Stimulated activated CD4-positive, alpha-beta T cell treated with anti-CD3 and anti-CD28 coated beads, Interleukin-15, amount 100 ng/mL, for 48 hours (primary cell): ENCODE results near the gene BCORL1.

ENCODE experiments used
- DNase-seq, 2 donors: peaks; one replicate each; pipeline ENCODE4 v3.0.0-alpha.2; 2020; ENCODE audit warnings: low read depth in 2 of 2

Gene BCORL1

DNA sequence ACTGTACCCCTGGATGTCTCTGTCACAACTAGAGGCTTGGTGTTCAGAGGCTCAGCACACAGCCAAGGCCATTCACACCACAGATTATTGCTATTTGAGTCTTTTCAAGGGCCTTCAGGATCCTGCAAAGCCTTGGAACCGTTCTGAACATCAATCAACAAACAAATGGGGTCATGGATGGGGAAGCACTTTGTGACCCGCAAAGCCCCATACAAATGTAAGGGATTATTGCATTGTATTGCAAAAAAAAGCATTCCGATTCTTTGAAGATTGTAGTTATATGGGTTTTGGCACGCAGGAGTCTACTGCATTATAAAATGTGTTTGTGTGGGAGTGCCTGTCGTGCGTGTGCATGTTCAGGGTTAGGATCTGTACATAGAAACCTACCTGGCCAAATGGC, 17.3 kb upstream of the BCORL1 start:
- no peak for DNase-seq

DNA sequence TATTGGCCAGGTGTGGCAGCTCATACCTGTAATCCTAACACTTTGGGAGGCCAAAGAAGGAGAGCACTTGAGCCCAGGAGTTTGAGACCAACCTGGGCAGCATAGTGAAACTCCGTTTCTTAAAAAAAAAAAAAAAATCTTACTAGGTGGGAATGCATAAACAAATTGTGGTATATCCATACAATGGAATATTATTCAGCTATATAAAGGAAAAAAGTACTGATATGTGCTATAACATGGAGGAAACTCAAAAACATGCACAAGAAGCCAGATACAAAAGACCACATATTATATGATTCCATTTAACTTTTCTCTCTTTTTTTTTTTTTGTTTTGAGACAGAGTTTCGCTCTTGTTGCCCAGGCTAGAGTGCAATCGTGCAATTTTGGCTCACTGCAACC, 13.5 kb upstream of the BCORL1 start:
- no peak for DNase-seq

DNA sequence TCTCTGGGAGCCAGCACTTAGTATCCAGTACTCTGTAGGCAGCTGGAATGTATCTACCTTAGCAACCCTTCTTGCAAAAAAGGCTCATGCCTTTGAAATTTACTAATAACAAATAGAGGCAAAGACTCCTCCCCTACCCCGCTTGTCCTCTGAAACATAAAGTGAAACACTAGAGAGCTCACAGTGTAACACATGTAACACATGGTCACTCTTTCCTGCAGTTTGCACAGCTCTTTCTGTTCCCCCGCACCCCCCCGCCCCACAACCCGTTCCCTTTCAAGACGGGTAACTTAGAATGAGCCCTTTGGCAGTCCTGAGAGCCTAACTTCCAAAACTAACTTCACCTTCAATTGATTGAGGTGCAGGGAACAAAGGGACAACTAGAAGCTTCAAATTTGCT, 6.0 kb upstream of the BCORL1 start:
- no peak for DNase-seq

DNA sequence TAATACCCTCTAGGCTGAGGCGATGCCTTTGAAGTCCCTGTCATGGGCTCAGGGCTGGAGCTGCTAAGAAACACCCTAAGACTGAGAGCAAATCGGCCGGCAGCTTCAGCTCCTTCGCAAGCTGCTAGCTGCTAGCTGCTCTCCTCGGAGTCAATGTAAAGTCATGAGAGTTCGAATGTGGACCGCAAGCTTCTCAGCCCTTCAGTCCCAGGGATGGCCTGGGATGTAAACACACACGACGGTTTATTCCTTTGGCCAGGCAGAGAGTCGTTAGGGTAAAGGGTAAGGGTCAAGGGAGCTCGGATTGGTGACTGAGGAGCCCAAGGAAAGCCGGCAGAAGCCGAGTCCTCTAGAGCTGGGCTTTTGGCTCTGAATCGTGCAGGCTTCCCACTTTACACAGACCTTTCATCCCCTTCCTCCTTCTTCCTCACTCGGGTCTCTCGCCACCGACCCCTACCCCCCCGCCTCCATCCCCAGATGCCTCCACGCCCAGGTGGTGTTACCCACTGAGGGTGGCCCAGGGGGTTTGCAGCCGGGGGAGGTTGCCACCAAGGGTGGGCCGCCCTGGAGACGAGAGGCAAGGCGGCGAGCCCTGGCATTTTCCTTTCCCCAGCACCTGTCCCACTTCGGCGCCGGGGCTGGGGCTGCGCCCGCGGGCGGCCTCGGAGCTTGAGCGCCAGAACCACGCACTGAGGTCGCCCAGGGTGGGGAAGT, 3.1 kb upstream of the BCORL1 start:
- DNase-seq: no peak

DNA sequence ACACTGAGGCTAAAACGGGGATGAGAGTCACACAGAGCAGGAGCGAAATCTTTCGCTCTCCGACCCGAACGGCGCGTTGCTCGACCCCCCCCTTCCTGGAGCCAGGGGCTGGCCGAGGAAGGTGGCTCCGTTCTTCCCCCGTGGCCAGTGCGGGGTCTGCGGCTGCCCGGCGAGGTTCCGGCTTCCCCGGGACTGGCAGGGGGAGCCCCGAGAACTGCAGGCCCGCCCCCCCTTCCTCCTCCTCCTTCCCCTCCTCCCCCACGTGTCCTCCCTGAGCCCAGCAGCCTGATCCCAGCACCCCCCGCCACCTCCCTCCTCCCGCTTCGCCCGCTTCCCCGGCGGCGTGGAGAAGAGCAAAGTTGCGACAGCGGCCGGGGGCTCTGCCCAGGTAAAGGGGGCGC, 2.4 kb upstream of the BCORL1 start:
- DNase-seq: no peak

DNA sequence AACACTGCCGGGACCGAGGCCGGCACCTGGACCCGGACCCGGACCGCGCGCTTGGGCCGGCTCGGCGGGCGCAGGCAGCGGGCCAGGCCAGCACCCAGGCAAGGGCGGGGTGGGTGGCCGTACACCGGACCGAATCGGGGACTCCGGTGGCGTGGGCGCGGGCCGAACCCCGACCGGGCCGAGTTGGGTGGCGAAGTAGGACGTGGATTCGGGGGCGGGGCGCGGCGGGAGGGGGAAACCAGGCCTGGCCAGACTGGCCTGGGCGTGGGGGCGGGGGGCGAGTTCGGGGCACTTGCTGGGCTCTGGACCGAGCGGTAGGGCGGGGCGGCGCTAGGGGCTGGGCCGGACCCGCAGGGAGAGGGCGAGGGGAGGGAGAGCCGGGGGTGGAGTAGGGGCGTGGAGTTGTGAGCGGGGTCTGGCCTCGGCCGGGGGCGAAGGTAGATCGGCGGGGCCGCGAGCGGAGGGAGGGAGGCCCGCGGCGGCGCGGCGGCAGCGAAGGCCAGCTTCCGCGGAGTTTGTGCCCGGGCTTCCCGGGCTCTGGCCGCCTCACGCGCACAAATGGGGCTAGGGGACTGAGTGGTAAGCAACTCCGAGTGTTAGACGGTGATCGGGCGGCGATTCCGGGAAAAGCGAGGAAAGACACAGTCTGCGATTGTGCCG, 1.8 kb upstream of the BCORL1 start:
- DNase-seq: no peak

DNA sequence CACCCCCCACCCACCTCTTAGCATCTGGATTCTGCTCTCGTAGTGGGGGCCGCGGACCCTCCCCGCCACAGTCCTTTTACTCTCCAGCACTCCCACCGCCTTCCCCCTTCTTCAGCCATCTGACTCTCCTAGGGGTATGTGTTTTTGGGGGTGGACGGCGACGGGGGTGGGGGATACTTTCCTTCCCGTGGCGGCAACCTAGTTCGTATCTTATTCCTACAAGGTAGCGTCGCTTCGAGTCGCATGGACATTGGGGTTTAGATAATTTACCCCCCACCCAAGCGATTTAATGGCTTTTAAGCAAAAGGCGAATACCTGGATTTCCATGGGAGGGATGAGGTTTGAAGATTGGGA, 1.3 kb upstream of the BCORL1 start:
- no peak for DNase-seq

DNA sequence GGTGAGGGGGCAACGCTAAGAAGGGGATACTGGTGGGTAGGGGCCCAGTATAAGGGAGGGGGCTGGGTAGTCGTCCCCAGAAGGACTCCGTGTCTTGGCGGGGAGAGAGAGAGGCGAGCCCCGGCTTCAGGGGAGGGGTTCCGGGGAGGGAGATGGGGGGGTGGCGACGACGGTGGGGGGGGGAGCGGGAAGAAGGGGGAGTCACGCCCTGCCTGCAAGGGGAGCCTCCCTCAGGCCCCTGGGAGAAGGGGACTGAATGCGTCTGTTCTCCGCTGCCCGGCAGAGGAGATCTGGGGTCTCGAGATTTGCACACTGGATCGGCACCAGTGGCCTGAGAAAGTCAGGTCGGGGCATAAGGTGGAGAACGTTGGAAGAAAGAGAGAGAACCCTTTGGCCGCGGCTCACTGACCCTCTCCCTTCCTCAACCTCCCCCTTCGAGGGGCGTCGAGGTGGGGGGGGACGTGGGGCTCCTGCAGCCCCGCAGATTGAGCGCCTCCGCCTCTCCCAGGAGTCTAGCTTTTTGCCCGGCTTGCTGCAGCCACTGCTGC, 609 bp upstream of the BCORL1 start:
- no peak for DNase-seq

DNA sequence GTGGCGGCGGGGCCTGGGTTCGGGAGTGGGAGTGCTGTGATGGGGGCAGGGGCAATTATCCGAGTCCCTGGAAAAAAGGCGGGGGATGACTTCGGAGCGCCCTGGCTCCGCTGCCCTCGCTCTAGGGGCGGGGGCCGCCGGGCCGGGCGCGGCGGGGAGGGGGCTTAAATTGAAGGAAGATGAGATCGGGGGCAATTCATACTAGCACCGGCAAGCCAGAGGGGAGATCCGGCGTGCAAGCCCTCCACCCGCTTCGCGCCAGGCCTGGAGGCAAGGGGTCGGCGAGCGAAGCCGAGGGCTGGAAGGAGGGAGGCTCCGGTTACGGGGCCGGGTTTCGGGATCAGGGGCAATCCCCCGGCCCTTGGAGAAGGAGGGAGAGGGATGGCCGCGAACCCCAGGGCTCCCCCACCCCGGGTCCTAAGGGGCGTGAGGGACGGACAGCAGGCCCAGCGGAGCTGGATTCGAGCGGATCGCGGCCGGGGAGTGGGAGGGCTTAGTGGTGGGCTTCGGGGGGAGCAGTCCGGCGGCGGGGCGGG, 1.2 kb downstream of the BCORL1 start:
- DNase-seq: no peak

DNA sequence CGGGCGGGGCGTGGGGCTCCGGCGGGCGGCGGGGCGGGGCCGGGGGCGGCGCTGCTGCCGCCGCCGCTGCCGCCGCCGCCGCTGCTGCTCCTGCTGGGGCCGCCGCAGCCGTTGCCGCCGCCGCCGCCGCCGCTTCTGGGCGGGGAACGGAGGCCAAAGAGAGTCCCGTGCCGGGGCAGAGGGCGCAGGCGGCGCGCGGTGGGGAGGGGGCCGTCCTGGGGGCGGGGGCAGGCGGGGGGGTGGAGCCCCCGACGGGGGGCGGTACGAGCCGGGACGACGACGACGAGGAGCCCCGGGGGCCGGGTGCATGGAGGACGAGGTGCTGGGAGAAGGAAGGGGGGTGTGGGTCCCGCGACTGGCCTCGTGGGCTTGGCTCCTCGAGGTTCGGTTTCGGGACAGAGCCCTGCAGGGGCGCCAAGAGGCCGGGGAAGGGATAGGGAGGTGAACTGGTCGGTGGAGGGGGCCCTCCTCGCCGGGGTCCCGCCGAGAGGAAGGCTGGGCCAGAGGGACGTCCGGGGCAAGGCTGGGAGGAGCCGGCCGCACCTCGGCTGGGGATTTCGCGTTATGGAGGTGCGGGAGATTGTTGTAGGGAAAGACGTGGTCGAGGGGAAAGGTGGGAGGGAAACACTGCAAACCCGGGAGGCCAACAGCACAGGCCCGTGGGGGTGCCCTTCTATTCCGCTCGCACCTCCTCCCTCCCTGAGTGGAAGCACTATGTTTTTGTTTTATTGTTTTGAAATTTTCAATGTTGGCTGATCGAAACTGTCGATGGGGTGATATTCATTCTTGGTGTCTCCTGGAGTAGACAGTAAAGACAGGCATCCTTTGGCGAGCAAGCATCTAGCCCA, 1.9 kb downstream of the BCORL1 start:
- DNase-seq: no peak

DNA sequence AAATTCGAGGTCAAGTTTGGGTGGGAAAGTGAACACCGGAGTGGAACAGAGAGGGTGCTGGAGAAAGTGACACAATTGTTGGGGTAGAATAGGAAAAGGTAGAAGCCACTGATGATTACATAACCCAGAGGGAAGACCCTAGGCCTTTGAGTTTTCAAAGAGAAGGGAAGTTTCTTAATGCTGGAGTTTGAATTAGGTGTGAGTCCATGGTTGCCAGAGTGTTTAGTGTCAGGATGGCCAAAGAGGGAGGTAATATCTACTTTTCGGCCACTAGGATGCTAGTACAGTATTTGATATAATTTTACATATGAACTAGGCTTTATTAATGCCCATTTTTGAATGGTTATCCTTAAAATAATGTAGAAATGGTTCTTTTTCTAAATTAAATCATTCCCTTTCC, 5.4 kb downstream of the BCORL1 start:
- no peak for DNase-seq

DNA sequence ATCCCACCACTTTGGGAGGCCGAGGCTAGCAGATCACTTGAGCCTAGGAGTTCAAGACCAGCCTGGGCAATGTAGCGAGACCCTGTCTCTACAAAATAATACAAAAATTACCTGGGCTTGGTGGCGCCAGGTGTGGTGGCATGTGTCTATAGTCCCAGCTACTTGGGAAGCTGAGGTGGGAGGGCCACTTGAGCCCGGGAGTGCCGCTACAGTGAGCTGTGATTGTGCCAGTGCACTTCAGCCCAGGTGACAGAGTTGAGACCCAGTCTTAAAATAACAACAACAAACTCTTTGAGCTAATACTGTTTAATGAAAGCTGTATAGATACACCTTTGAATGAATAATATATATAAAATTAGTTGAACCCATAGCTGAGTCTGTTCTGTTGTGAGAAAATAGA, 9.7 kb downstream of the BCORL1 start:
- no peak for DNase-seq

DNA sequence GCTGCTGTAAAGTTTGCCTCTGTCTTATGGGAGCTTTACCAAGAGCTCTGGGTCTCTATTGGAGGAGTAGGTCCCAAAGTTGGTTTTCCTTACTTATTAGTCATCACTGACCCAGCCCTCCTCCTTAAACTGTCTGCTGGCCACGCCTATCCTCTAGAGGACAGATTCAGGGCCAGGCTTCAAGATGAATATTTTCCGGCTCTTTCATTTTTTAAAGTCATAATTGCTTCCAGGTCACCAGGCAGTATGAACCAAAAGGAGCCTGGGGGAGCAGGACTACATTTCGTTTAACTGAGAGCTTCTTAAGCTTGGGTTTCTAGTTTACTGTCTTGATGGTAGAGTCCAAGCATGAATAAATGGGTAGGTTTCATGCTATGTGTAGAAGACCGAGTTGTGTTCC, 13.7 kb downstream of the BCORL1 start:
- DNase-seq: no peak

DNA sequence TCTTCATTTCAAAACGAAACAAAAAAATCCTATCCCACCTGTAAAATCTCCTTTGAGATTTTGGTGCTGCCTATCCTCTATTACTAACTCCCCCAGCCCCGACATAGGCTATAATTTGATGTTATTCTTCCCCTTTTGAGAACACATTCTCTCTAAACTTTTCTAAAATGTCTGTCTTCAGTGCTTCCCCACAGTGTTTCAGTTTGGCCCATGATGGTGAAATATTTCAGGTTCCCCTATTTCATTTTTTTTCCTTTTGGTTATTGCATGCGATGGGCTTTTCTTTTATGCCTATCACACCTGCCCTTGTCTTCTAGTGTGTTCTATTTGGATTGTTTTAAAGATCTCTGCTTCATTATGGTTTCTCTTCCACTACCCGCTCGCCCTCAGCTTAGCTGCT, 14.7 kb downstream of the BCORL1 start:
- no peak for DNase-seq

DNA sequence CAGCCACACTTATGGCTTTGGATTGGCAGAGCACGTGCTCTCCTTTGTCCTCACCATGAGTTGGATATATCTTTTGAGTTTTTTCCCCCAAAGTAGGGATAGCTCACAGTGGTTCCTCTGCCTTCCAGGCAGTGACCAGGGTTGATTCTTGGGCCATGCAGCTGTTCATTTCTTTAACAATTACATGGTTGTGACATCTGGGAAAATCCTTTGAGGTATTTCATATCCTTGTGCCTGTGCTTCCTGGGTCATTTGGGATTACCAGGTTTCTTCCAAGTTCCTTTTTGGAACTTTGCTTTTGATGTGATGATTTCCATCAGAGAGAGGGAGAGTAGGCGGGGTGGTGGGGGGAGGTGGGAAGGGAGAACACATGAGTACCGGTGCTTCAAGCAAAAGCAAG, 15.6 kb downstream of the BCORL1 start:
- no peak for DNase-seq

DNA sequence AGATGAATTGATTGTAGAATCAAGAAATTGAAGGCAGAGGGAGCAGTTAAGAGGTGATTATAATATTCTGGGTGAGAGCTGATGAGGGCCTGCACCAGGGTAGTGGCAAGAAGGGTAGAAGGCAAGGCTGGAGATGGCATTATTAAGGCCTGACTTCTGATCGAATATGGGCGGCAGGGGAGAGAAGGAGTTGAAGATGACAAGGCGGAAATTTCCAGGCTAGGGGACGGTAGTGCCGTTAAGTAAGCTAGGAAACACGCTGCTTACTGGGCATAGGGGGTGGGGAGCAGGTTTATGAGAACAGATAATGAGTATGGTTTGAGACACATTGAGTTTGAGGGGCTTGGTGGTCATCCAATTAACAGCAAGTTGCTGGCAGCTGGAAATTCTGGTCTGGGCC, 19.5 kb downstream of the BCORL1 start:
- DNase-seq: no peak

DNA sequence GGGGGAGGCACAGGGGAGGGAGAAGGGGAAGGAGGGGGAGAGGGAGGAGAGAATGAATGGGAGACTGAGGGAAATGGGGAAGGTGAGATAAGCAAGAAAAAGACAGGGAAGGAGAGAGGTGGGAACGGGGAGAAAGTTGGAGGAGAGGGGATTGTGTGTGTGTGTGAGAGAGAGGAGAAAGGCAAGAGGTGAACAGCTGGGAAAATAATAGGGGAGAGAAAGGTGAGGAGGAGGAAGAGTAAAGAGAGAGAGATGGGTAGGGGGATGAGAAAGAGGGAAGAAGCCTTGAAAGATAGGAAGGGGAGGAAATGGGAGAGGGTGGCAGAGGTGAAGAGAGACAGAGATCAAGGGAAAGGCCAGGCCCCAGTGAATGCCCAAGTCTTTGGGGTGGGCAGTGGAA, 20.1 kb downstream of the BCORL1 start:
- no peak for DNase-seq

DNA sequence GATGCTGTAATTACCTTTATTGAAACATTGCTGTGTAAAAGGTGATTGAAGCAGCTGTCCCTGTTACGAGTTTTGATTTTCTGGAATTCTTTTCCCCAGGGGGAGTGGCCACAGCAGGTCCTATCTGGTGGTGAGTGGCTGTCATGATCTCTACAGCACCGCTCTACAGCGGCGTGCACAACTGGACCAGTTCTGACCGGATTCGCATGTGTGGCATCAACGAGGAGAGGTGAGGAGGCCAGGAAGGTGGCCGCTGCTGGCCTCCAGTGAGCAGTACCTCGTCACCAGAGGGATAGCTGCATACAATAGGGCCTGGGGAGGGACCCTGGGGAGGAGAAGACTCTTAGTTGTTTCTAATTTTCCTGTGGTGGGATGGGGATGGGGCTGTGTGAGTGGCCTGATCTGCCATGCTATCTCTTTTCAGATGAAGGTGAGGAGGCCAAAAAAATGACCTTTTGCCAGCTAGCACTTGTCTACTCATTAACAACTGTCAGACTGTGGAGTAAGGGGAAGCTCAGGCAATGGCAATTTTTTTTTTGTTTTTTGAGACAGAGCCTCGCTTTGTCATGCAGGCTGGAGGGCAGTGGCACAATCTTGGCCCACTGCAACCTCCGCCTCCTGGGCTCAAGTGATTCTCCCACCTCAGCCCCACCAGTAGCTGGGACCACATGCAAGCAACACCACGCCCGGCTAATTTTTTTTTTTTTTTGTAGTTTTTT, 22.8 kb downstream of the BCORL1 start:
- no peak for DNase-seq

DNA sequence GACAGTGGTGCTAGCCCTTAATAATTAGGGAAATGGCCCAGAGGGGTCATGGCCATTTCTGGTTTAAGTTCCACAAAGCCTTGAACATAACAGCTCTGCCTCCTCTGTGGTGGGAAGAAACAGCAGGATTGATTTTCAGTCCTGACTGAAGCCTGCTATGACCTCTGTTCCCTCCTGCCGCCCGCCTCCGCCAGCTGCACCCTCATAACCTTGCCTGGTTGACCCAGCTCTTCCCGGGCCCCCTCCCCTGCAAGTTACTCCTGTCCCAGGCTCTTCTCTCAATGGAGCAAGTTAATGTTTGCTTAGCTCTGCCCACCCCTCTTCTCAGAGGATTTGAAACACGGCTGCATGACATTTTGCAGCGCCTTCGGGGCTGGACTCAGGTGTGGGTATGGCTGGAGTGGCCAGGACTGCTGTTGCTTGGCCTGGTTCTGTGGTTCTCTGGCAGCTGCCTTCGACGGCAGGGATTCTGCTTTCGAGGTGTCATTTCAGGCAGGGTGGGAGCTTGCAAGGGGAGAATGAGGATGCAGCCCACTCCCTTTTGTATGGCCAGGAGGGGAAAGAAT, 27.3 kb downstream of the BCORL1 start:
- DNase-seq: no peak

DNA sequence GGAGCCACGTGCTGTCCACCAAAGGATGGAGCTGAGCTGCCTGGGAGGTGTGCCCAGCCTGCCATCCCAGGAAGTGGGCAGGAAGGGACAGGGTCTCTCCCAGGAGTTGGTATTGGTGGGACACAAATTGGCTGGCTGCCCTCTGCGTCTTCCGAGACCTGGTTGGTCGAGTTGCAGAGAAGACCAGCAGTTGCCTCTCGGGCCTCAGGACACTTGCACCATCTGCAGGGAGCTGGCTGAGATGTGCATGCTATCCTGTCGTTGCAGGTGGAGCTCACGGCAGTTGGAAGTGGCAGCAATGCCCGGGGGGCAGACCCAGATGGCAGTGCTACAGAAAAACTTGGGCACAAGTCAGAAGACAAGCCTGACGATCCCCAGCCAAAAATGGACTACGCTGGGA, 30.2 kb downstream of the BCORL1 start:
- DNase-seq: no peak

DNA sequence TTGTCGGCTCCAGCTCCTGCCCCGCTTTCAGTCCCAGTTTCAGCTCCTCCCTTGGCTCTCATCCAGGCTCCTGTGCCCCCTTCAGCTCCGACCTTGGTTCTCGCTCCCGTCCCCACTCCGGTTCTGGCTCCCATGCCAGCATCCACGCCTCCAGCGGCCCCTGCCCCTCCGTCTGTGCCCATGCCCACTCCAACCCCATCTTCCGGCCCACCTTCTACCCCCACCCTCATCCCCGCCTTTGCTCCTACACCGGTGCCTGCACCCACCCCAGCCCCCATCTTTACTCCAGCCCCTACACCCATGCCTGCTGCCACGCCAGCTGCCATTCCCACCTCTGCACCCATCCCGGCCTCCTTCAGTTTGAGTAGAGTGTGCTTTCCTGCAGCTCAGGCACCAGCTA, 31.2 kb downstream of the BCORL1 start:
- no peak for DNase-seq

DNA sequence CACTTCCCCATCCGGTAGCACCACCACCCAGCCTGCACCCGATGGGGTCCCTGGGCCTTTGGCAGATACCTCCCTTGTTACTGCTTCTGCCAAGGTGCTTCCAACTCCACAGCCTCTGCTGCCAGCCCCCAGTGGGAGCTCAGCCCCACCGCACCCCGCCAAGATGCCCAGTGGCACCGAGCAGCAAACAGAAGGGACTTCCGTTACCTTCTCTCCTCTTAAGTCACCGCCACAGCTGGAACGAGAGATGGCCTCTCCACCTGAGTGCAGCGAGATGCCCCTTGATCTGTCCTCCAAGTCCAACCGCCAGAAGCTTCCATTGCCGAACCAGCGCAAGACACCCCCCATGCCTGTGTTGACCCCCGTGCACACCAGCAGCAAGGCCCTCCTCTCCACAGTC, 31.9 kb downstream of the BCORL1 start:
- DNase-seq: no peak
